ENCODE measurements around the gene ACIN1.
A peak's percentile ranks its signal among the peaks of the same experiment; 100 is the strongest.
"Not testable (repeated sequence)": the region's sequence is repeated elsewhere in the genome, so short reads cannot be mapped to it uniquely, and the experiment has no call there.

The ACIN1 gene

DNA sequence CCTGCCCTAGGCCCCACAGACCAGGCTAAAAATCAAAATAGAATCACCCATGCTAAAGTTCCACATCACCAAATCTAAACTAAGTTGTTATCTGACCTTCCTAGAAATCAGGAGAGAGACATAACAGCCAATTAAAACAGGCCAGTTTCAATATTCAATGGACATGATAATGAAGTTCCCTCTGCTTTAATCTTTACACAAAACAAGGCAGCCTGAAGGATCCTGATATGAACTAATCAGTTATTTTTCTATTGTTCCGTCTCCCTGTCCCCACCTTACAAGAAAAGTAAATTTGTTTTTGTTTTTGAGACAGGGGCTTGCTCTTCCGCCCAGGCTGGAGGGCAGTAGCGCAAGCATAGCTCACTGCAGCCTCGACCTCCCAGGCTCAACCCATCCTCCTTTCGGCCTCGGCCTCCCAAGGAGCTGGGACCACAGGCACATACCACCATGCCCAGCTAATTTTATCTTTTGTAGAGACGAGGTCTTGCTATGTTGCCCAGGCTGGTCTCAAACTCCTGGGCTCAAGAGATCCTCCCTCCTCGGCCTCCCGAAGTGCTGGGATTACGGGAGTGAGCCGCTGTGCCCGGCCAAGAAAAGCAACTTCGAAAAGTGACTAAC, 29.5 kb upstream of the ACIN1 start:
- no peak for DNase-seq

DNA sequence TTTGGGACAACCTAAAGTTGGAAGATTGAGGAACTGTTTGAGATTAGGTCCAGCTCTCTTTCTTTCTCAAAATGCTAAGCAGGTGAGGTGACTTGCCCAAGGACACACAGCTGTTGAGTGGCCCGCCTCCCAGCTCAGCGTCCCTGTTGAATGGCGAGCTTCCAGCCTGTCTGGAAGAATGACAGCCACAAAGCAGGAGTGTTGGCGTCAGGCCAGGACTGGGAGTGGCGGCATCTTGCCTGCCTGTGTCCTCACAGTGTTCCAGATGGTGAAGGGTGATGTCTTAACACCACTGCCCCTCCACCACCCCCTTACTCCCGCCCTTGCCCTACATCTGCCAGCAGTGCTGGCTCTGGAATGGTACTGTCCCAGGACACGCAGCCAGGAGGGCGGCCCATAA, 28.5 kb upstream of the ACIN1 start:
- no peak for DNase-seq

DNA sequence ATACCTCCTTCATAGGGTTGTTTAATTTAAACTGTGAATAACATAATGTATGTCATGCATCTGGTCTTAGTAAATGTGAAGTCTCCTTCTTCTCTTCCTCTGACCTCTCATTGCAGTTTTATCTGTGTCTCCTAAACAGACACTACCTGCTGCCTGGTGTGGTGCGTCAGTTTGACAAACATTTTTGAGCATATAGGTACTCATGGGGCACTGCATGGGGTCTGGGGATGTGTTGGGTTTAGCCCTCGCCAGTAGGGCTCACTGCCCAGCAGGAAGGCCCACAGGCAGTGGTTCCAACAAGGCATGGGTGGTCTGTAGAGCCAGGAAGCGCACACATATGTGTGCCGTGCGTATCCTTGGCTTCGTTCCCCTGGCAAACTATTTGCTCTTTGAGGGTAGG, 27.1 kb upstream of the ACIN1 start:
- DNase-seq = no peak

DNA sequence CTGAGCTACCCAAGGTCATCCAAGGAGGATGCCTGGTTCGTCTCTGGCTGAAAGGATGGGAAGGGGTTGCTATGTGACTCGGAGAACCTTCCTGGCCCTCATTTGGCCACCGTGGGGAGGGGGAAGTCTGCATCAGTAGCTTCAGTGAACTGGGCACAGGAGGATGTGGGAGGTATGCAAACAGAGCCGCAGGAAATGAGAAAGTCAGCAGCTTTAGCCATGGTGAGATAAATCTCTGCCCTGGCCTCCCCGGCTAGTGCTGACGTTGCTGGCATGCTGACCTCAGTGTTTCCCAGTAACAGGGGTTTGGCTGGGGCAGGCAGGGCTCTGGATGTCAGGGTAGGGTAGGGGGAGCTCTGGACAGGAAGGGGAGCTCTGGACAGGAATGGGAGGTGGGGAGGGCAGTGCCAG, 26.4 kb upstream of the ACIN1 start:
- DNase-seq = peak; percentile 24 to 27

DNA sequence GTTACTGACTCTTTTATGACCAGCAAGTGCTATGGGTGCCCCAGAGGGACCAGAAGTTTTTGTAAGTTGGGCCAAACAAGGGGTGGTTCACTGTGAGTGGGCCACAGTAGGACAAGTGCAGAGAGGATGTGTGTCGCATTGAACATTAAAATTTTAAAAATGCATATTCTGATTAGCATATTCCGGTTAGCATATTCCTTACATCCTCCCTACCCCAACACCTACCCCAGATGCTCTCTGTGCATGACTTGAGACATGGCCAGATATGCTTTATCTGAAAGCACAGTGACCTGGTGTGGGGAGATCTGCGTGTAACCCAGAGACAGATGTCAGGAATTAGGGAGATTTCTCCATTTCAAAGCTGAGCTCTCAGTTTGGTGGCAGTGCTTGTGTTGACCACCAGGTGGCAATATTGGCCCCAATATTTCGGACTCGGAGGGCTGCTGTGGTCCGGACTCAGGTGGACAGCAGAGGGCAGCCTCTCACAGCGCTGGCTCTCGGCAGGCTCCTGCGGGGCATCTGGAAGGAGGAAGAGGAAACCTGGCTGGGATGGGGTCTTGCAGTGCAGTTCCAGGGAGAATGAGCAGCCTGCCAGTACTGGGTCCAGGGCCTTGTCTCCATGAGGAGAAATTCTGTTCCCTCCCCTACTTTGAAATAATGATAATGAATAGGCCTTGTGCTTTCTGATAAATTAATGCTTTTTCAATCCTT, 25.8 kb upstream of the ACIN1 start:
- DNase-seq = peak; percentile 89 to 90

DNA sequence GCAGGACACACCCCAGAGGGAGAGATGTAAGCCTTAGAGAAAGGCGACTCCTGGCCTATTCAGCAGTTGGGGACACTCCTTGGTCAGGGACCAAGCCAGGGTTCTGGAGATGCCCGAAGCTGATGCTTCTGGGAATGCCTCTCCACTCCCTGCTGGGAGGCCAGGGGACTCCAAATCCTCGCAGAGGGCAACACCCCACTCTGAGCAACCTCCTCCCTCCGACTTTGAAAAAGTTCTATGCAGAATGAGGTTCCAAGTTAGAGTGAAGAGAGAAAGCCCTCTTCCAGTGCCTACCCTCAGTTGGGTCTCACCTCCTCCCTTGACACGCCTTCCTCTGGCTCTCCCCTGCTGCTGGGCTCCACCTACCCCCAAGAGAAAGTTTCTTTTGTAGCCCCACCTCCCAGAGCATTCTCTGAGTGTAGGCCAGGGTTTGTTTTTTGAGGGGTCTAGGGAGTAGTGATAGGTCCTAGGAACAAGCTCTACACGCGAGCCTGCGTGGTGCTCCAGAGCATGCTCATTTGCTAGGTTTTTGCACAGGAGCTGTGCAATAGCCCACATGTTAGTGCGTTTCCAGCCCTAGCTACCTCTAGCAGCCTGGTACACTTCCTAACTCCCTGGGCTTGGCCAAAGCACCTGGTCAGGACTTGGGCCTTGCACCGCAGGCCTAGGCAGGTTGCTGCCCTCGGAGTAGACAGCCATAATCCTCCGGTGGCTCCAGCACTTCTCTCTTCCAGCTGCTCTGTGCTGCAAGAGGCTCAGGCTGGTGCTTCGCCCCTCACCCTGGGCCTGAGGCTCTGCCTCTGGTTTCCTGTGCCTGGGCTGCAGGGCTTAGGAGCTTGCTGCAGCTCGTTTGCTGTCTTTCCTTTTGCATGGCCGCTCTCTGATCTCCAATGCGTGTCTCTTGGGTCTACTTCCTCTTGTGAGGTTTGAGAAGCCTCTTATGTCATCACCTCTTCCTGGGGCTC, 24.7 kb upstream of the ACIN1 start:
- peak; percentile 46 to 59 for DNase-seq

DNA sequence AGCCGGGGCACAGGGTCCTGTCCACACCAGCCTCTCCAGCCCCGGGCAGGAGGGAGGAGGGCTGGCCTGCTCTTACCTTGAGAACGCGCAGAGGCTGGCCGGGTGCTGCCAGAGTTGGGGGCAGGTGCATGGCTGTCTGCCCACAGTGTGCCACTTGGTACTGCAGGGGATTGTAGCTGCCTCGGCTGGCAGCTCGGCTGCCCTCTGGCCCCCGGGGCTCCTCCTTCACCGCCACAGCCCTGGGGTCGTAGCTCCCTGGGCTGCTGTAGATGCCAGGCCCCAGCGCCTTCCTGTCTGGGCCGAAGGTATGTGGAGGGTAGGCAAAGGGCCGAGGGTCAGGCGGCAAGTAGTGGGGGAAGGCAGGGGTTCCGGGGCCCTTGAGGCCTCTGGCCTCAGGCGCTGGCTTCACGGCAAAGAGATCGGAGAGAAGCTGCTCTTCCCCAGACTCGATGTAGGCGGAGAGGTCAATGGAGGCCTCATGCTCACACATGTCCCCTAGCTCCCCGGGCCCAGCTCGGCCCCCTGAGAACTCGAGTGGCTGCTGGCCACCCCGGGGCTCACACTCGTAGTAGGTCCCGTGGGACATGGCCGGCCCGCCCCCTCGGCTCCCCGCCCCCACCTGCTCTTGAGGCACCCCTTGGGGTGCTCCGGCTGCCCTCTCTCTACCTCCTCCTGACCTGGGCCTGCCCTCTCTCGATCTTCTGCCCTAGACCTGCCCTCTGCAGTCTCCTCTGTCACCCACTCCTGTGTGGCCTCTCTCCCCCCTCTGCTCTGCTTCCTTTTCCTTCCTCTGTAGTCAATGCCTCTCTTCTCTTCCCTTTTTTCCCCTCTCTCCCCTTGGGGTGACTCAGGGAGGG, 23.8 kb upstream of the ACIN1 start, which contains the start of gene CEBPE:
Gene CEBPE (minus strand): TSS at position 750 of the 857 bp plus-strand sequence. CDS start 164 bp downstream, at position 586.
- DNase-seq = peak in 1 of 2 experiments; percentile 24

DNA sequence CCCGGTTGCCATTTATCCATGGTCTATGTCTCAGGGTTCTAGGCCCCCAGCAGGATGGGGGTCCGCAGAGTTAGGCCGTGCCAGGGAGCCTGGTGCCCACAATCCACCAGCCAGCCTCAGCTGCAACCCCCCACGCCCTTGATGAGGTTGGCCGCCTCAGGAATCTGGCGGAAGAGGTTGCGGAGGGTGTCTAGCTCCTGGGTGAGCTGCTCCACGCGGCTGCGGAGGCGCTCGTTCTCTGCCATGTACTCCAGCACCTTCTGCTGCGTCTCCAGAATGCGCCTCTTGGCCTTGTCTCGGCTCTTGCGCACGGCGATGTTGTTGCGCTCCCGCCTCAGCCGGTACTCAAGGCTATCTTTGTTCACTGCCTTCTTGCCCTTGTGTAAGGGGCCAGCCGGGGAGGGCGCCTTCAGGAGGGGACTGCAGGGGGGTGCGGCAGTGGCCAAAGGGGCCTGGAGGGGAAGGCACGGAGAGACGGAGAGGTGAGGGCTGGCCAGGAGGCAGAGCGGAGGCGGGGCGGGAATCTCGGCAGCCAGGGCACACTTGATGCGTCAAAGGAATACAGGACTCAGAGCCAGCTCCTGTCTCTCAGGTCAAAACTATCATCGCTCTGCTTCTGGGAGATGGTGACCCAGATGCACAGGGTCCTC, 22.6 kb upstream of the ACIN1 start:
- no peak for DNase-seq

DNA sequence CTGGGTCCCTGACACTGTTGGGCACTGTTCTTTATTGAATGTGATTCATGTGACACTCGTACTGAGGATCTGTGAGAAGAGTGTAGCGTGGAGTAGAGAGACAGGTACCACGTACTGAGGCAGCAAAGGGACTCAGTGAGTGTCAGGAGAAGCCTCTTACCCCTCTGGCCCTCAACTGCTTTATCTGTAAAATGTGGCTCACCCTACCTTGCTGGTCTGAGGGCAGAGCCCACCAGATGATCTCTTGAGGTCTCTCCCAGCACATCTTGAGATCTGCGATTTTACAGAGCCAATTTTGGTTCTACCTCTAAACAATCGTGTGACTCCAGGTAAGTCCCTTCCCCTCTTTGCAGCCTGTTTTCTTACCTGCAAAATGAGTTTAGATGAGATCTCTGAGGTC, 21.0 kb upstream of the ACIN1 start:
- no peak for DNase-seq

DNA sequence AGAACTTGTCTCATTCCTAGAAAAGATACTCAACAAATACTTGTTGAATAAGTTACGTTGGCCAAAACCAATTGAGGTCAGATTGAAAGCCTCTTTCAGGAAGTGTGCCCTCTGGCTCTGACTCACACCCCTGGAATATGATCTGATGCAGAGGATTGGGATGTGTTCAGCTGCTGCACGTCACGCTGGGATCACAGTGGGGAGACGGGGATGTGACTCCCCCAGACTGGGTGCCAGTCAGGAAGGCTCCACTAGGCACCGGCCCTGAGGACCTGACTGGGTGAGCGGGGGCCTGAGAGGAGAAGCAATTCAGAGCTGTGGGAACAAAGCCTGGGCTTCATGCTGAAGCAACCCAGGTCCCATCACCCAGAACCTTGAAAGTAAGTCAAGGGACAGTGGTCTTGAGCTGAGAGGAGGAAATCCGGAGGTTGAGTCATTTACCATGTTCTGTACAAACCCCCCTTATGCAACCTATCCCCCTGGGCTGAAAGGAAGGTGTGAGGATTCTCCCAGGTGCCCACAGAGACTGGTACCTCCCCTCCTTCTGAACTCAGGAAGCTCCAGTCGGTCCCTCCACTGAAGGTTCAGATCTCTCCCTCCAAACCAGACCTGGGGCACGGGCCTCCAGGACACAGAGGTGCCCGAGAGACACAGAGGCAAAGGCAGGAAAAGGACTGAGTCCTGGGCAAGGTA, 20.2 kb upstream of the ACIN1 start:
- no peak for DNase-seq

DNA sequence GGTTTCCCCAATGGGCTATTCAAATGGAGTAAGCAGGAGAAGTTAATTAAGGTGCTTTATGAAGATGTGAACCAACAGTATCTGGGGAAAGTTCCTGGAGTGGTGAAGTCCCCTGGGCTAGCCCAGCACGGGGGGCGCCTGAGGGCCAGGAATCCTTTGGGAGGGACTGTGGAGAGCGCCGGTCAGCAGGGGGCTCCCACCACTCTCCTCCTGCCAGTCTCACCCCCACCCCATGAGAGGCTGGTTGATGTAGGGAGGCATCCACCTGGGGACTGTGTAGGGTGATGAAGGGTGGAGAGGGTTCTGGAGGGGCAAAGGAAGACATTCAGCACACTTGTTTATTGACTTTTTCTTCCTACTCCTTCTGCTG, 19.7 kb upstream of the ACIN1 start:
- DNase-seq = no peak

DNA sequence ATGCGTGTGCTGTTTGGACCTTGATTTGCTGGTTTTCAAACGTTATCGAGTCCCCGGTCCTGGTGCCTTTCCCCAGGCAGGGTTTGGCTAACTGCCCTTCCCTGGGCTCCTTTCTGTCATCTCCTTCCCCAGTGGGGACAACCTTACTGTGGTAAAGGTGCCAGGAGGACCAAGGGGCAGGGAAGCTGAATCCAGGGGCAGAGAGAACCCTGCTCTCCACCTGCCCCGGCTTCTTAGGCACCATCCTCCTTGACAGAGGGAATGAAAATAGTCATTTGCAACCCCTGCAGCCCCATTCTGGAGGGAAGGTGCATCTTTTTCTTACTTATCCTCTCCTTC, 19.2 kb upstream of the ACIN1 start:
- DNase-seq = no peak

DNA sequence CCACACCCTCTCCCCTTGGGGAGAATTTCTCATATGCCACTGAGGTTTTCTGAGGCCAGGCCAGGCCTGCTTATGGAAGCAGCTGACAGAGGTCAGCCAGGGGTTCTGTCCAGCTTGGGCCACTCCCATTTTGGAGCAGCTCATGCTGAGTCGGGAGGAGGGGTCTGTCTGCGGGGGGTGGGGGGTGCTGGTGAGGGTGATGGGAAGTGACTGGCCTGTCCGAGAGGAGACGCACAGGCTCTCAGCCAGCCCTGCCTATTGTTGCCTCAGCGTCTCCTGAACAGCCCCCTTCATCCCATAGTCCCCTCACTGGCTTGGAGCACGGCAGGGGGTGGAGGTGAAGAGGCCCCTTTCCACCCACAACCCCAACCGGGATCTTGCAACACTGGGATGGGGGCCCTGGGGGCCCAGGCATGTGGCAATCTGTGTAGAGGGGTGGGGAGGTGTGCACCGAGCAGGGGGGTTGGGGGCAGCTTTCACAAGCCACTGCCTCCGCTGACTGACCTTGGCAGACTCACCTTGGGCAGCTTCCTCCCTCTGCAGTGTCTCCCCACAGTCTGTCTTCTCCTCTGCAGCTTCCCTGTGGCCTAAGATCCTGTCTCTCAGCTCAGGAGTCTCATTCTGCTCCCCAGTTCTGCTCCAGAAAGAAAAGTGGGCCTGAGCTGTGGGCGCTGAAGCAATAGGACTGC, 18.6 kb upstream of the ACIN1 start:
- DNase-seq = no peak

DNA sequence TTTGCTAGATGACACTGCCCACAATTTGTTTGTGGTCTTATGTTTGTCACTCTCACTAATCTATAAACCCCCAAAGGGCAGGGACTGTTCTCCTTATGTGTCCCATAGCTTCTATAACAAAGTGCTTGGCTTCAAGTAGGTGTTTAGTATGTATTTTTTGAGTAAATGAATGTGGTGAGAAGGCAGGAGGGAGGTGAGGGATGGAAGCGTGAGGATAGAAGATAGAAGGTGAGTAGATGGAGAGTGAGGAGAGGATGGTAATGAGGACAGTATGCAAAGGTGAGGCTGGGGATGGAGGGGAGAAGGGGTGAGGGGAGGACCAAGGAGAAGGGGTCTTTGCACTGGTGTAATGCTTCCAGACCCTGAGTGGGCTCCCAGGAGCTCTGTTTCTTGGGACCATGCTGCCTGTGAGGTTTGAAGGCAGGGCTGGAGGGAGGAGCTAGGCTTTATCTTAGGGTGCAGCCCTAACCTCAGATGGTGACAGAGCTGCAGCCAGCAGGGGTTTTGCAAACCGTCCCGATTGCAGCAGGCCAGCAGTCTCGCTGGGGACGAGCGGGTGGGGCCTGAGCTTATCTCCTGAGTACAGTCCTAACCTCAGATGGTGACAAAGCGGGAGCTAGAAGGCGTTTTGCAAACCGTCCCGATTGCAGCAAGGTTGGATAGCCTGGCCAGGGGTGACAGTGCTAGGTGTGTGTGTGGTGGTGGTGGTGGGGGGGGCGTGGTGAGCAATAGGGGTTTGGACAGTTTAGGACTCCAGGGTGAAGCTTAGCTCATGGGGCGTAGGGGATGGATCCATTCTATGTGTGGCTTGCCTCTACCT, 17.6 kb upstream of the ACIN1 start:
- no peak for DNase-seq

DNA sequence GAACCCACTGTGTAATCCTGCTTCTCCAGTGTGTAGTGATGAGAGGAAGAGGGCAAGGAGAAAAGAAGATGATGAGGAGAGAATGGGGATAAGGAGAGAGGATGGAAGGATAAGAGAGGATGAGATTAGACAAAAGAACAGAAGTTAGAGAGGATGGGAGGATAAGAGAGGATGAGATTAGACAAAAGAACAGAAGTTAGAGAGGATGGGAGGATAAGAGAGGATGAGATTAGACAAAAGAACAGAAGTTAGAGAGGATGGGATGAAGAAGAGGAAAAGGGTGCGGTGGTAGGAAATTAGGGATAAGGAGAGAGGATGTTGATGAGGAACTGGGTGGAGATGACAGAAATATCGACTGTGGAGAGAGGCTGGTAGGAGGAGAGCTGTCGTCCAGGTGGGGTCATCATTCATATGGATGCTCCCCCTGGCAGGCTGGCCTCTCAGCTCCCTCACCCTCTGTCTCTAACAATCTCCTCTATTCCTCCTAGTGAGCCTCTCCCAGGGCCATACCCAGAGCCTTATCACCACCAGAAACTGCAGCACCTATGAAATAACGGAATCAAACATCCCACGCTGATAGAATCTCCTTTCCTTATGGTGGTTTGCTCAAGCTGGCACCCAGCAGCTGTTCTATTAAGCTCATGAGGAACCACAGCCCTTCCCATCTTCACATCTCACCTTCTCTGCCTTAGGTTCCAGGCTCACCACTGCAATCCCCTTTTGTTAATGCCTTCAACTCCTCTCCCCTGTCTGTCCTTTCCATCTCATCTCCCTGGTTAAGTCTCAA, 15.8 kb upstream of the ACIN1 start:
- DNase-seq = no peak

DNA sequence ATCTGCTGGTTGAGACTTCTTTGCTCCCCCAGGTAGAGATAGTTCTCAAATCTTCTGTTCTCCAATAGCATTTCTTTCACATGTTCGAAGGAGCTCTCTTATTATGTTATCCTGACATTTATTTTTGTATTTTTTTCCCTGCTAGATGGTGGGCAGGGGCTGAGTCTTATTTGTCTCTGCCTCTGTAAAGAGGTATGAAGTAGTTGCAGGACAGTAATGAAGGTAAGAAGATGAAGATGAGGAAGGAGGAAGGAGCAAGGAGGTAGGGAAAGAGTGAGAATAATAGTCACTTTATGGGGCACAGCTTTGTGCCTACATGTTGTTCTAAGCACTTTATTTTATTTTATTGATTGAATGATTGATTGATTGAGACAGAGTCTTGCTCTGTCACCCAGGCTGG, 14.8 kb upstream of the ACIN1 start:
- DNase-seq = no peak

DNA sequence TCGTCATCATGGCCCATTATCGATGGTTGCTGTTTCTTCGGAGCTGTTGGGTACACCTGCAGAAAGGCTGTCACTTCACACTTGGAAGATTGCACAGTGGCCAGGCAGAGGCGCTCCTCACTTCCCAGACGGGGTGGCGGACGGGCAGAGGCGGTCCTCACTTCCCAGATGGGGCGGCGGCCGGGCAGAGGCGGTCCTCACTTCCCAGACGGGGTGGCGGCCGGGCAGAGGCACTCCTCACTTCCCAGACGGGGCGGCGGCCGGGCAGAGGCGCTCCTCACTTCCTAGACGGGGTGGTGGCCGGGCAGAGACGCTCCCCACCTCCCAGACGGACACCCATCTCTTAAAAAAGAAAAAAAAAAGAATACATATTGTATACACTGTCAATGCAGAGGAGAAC, 13.2 kb upstream of the ACIN1 start:
- DNase-seq = not testable (repeated sequence)

DNA sequence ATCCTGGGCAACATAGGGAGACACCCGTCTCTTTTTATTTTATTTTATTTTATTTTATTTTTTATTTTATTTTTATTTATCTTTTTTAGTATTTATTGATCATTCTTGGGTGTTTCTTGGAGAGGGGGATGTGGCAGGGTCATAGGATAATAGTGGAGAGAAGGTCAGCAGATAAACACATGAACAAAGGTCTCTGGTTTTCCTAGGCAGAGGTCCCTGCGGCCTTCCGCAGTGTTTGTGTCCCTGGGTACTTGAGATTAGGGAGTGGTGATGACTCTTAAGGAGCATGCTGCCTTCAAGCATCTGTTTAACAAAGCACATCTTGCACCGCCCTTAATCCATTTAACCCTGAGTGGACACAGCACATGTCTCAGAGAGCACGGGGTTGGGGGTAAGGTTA, 12.7 kb upstream of the ACIN1 start:
- not testable (repeated sequence) for DNase-seq

DNA sequence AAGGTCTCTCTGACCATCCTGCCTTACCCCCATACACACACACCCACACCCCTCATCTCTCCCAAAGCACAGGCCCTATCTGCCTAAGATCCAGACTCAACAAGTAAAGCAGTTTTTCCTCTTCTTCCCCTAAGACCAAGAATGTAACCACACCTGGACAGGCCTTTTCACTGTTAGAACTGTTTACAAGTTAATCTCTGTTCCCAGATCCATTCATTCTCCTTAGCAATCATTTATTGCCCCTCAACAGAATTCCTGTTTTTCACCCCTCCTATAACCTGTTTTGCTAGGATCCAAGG, 11.8 kb upstream of the ACIN1 start:
- no peak for DNase-seq

All from activated T-cell treated with anti-CD3 and anti-CD28 coated beads, Interleukin-2, amount 50 U/mL, for 48 hours (primary cell).